ENCODE measurements around the gene P2RY6.

P2RY6 gene

GRCh38 chr11:73310661-73311393 lies 38.7 kb downstream of the P2RY6 start:
- TF ChIP-seq REST (IDR thresholded peaks at IDR 0.05; ENCODE audit: low read depth) (no peak), FOXM1 (IDR thresholded peaks at IDR 0.05; ENCODE audit: borderline replicate concordance, low read depth) (no peak), CREB1 (IDR thresholded peaks at IDR 0.05; ENCODE audit: low read depth) (no peak), NFIC (IDR thresholded peaks at IDR 0.05) (no peak), ZBTB7A (IDR thresholded peaks at IDR 0.05; ENCODE audit: low read depth) (no peak), EGR1 (IDR thresholded peaks at IDR 0.05) (no peak), TAF1 (IDR thresholded peaks at IDR 0.05; ENCODE audit: low read depth) (no peak), CEBPB (IDR thresholded peaks at IDR 0.05) (no peak), TEAD4 (IDR thresholded peaks at IDR 0.05) (no peak)

DNA sequence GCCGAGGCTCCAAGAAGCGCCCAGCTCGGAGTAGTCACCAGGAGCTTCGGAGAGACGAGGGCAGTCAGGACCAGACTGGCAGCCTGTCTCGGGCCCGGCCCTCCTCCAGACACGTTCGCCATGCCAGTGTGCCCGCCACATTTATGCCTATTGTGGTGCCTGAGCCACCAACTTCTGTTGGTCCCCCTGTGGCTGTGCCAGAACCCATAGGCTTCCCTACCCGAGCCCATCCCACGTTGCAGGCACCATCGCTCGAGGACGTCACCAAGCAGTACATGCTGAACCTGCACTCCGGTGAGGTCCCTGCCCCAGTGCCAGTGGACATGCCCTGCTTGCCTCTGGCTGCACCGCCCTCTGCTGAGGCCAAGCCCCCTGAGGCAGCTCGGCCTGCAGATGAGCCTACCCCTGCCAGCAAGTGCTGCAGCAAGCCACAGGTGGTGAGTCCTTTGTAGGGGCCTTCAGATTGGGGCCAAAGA lies 39.3 kb downstream of the P2RY6 start:
- no peak for TF ChIP-seq CEBPB (IDR thresholded peaks at IDR 0.05)
- no peak for TF ChIP-seq TEAD4 (IDR thresholded peaks at IDR 0.05)
- no peak for TF ChIP-seq RAD21 (IDR thresholded peaks at IDR 0.05; ENCODE audit: low read depth)
- TF ChIP-seq CREB1 (IDR thresholded peaks at IDR 0.05; ENCODE audit: low read depth) = no peak
- TF ChIP-seq TCF12 (IDR thresholded peaks at IDR 0.05; ENCODE audit: low read depth) = no peak
- TF ChIP-seq ZBTB7A (IDR thresholded peaks at IDR 0.05; ENCODE audit: low read depth) = no peak
- no peak for TF ChIP-seq EP300 (IDR thresholded peaks at IDR 0.05; ENCODE audit: borderline replicate concordance)
- TF ChIP-seq EGR1 (IDR thresholded peaks at IDR 0.05) = no peak
- TF ChIP-seq YY1 (IDR thresholded peaks at IDR 0.05; ENCODE audit: low read depth) = no peak
- no peak for TF ChIP-seq FOXM1 (IDR thresholded peaks at IDR 0.05; ENCODE audit: borderline replicate concordance, low read depth)
- TF ChIP-seq REST (IDR thresholded peaks at IDR 0.05; ENCODE audit: low read depth) = no peak
- TF ChIP-seq NFIC (IDR thresholded peaks at IDR 0.05) = no peak
- TF ChIP-seq, protein P1, sequence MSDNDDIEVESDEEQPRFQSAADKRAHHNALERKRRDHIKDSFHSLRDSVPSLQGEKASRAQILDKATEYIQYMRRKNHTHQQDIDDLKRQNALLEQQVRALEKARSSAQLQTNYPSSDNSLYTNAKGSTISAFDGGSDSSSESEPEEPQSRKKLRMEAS (IDR thresholded peaks at IDR 0.05) = no peak
- TF ChIP-seq, protein P2, sequence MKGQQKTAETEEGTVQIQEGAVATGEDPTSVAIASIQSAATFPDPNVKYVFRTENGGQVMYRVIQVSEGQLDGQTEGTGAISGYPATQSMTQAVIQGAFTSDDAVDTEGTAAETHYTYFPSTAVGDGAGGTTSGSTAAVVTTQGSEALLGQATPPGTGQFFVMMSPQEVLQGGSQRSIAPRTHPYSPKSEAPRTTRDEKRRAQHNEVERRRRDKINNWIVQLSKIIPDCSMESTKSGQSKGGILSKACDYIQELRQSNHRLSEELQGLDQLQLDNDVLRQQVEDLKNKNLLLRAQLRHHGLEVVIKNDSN (IDR thresholded peaks at IDR 0.05) = no peak

DNA sequence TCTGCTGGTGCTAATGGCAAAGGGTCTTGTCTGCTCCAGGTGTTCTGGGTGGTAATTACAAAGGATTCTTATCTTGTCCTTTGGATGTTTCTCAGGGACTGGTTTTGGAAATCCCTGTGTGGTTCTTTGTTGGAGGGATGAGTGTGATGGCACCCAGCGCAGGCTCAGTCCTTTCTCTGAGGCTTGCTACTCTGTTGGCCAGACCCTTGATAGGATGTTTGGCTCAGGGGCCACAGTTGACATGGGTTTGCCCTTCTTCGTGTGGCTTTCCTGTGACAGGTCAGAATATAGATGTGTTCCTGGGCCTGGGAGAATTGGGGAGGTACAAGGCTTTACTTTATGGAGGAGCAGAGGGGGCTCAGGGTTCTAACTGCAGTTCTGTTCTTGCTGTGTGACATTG lies 39.9 kb downstream of the P2RY6 start:
- TF ChIP-seq, protein P1 (IDR thresholded peaks at IDR 0.05) = no peak
- TF ChIP-seq YY1 (IDR thresholded peaks at IDR 0.05; ENCODE audit: low read depth) = no peak

DNA sequence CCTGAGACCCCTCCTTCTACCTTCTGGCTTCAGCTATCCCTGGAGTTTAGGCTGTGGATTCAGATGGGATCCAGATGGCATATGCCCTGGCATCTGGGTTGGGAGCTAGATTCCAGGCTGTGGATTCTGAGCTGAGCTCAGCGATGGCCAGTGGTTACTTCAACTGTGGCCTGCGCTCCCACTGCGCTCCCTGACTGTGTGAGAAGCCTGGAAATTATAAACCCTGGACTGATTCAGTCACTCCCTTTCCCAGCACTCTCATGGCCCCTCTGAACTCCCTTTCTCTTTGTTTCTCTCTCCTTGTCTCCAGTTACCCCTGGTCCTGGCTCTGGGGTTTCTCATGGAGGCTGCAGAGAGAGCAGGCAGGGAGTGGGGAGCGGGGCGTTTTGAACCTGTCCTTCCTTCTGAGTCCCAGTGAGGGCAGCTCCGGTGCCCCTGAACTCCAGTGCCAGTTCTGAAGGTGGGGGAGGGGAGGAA lies 40.8 kb downstream of the P2RY6 start:
- TF ChIP-seq TCF12 (IDR thresholded peaks at IDR 0.05; ENCODE audit: low read depth) = no peak
- TF ChIP-seq RAD21 (IDR thresholded peaks at IDR 0.05; ENCODE audit: low read depth) = no peak
- no peak for TF ChIP-seq CREB1 (IDR thresholded peaks at IDR 0.05; ENCODE audit: low read depth)
- no peak for TF ChIP-seq NFIC (IDR thresholded peaks at IDR 0.05)
- no peak for TF ChIP-seq REST (IDR thresholded peaks at IDR 0.05; ENCODE audit: low read depth)
- TF ChIP-seq, protein P2 (IDR thresholded peaks at IDR 0.05) = no peak
- TF ChIP-seq, protein P1 (IDR thresholded peaks at IDR 0.05) = no peak
- no peak for TF ChIP-seq CEBPB (IDR thresholded peaks at IDR 0.05)
- no peak for TF ChIP-seq TAF1 (IDR thresholded peaks at IDR 0.05; ENCODE audit: low read depth)
- no peak for TF ChIP-seq EP300 (IDR thresholded peaks at IDR 0.05; ENCODE audit: borderline replicate concordance)
- TF ChIP-seq YY1 (IDR thresholded peaks at IDR 0.05; ENCODE audit: low read depth) = no peak
- no peak for TF ChIP-seq EGR1 (IDR thresholded peaks at IDR 0.05)
- TF ChIP-seq ZBTB7A (IDR thresholded peaks at IDR 0.05; ENCODE audit: low read depth) = no peak
- TF ChIP-seq FOXM1 (IDR thresholded peaks at IDR 0.05; ENCODE audit: borderline replicate concordance, low read depth) = no peak
- TF ChIP-seq TEAD4 (IDR thresholded peaks at IDR 0.05) = no peak

Data from Ishikawa (cell line).